ENCODE data around the gene LRRC63. TPM values are rescaled to one million over a fixed set of nuclear protein-coding genes. Genes with fewer than 3 reads are reported as not detected.

The LRRC63 gene
- total RNA-seq, 1 experiment from 2014 or later, result not detected

- no peaks in the 10 kb centered on the region for H4K20me1 ChIP-seq (ENCODE audit: insufficient read depth)
- no peaks in the 10 kb centered on the region for H3K79me2 ChIP-seq (ENCODE audit: insufficient read depth, low read length)
- no TSS peak for BruUV-seq (replicated peaks)
- no peaks in the 10 kb centered on the region for H3K9me2 ChIP-seq (ENCODE audit: insufficient read depth)
- no peaks in the 10 kb centered on the region for H3K36me3 ChIP-seq (ENCODE audit: control insufficient read depth in 1 of 2, insufficient read depth in 2 of 2, low read length in 2 of 2)
- no peaks in the 10 kb centered on the region for H3K4me1 ChIP-seq (ENCODE audit: control insufficient read depth in 1 of 2, insufficient read depth in 2 of 2, low read length in 2 of 2)
- RAD21 ChIA-PET (ENCODE audit: low non-redundant PET in 1 of 2, low total read pairs in 2 of 2, uncharacterized antibody in 2 of 2, unreplicated experiment in 2 of 2), result no interaction called here
- H3K9me3 ChIP-seq (ENCODE audit: control insufficient read depth in 1 of 2, insufficient read depth in 1 of 2, low read depth in 1 of 2, low read length in 2 of 2), result peaks cover 0 to 12% of the 10 kb centered on the region in 2 experiments; a peak in 1 of 4 replicates
- no peaks in the 10 kb centered on the region for H3K27me3 ChIP-seq (ENCODE audit: insufficient read depth, low read length)
- H3K4me3 ChIP-seq (replicated peaks in 1 of 2; ENCODE audit: low read depth in 1 of 2, low read length in 2 of 2), result no peak overlapping the region
- TF ChIP-seq SP1 (IDR thresholded peaks at IDR 0.05; ENCODE audit: low read depth), result no peak
- no peak for TF ChIP-seq RAD21 (IDR thresholded peaks at IDR 0.05; ENCODE audit: low read depth)
- TF ChIP-seq EGR1 (IDR thresholded peaks at IDR 0.05; ENCODE audit: low read depth), result no peak
- no peak for TF ChIP-seq EZH2phosphoT487 (IDR thresholded peaks at IDR 0.05; ENCODE audit: borderline replicate concordance)
- POLR2A ChIA-PET, result no interaction called here
- CTCF ChIA-PET, result no interaction called here
- no peak overlapping the region for H3K9ac ChIP-seq (ENCODE audit: low read length)
- no peak overlapping the region for H3K4me2 ChIP-seq (ENCODE audit: low read length)
- DNase-seq (ENCODE audit: low read depth, low spot score), result no peak
- no peak for ATAC-seq
- no peak overlapping the region for H3K27ac ChIP-seq (ENCODE audit: low read depth, low read length)
- H2AFZ ChIP-seq (ENCODE audit: low read depth, low read length, poor library complexity, severe bottlenecking), result no peak overlapping the region
- intact Hi-C loops (cut with micrococcal nuclease), result no loop called here
Observed at GRCh38 chr13:46235286-46235685, 23.6 kb downstream of the LRRC63 start.

GRCh38 chr13:46265292-46265691 is 53.6 kb downstream of the LRRC63 start:
- RAD21 ChIA-PET (ENCODE audit: low non-redundant PET in 1 of 2, low total read pairs in 2 of 2, uncharacterized antibody in 2 of 2, unreplicated experiment in 2 of 2), result no interaction called here

More at GRCh38 chr13:46265292-46265691, 53.6 kb downstream of the LRRC63 start:
- CTCF ChIA-PET, result no interaction called here
- no peaks in the 10 kb centered on the region for H3K36me3 ChIP-seq (ENCODE audit: control insufficient read depth in 1 of 2, insufficient read depth in 2 of 2, low read length in 2 of 2)
- POLR2A ChIA-PET, result no interaction called here
- BruUV-seq (replicated peaks), result no TSS peak
- H3K4me1 ChIP-seq (ENCODE audit: control insufficient read depth in 1 of 2, insufficient read depth in 2 of 2, low read length in 2 of 2), result no peaks in the 10 kb centered on the region
- no peaks in the 10 kb centered on the region for H4K20me1 ChIP-seq (ENCODE audit: insufficient read depth)
- H3K9me2 ChIP-seq (ENCODE audit: insufficient read depth), result no peaks in the 10 kb centered on the region
- ATAC-seq, result no peak
- H3K27ac ChIP-seq (ENCODE audit: low read depth, low read length), result no peak overlapping the region
- H3K4me3 ChIP-seq (replicated peaks in 1 of 2; ENCODE audit: low read depth in 1 of 2, low read length in 2 of 2), result no peak overlapping the region
- no peak overlapping the region for H3K4me2 ChIP-seq (ENCODE audit: low read length)
- intact Hi-C loops (cut with micrococcal nuclease), result no loop called here
- H3K9me3 ChIP-seq (ENCODE audit: control insufficient read depth in 1 of 2, insufficient read depth in 1 of 2, low read depth in 1 of 2, low read length in 2 of 2), result no peaks in the 10 kb centered on the region
- H2AFZ ChIP-seq (ENCODE audit: low read depth, low read length, poor library complexity, severe bottlenecking), result no peak overlapping the region
- DNase-seq (ENCODE audit: low read depth, low spot score), result no peak
- H3K9ac ChIP-seq (ENCODE audit: low read length), result no peak overlapping the region
- TF ChIP-seq CEBPB (IDR thresholded peaks at IDR 0.05; ENCODE audit: low read depth), result no peak
- no peak for TF ChIP-seq CBX3 (IDR thresholded peaks at IDR 0.05; ENCODE audit: low read depth)
- TF ChIP-seq, protein P1, sequence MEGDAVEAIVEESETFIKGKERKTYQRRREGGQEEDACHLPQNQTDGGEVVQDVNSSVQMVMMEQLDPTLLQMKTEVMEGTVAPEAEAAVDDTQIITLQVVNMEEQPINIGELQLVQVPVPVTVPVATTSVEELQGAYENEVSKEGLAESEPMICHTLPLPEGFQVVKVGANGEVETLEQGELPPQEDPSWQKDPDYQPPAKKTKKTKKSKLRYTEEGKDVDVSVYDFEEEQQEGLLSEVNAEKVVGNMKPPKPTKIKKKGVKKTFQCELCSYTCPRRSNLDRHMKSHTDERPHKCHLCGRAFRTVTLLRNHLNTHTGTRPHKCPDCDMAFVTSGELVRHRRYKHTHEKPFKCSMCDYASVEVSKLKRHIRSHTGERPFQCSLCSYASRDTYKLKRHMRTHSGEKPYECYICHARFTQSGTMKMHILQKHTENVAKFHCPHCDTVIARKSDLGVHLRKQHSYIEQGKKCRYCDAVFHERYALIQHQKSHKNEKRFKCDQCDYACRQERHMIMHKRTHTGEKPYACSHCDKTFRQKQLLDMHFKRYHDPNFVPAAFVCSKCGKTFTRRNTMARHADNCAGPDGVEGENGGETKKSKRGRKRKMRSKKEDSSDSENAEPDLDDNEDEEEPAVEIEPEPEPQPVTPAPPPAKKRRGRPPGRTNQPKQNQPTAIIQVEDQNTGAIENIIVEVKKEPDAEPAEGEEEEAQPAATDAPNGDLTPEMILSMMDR (IDR thresholded peaks at IDR 0.05 in 2 of 3, conservative IDR thresholded peaks at IDR 0.05 in 1 of 3; ENCODE audit: borderline replicate concordance in 1 of 3, insufficient read depth in 1 of 3, low read depth in 2 of 3, low read length in 2 of 3), result no peak
- H3K27me3 ChIP-seq (ENCODE audit: insufficient read depth, low read length), result no peaks in the 10 kb centered on the region
- H3K79me2 ChIP-seq (ENCODE audit: insufficient read depth, low read length), result no peaks in the 10 kb centered on the region

Measured in HCT116 (cell line).